Activated T-cell treated with anti-CD3 and anti-CD28 coated beads, Interleukin-2, amount 50 U/mL, for 4 hours (primary cell): ENCODE measurements around the gene BAIAP2L2. TPM values are rescaled to one million over a fixed set of nuclear protein-coding genes. Genes with fewer than 3 reads are reported as not detected.
A peak's percentile ranks its signal among the peaks of the same experiment; 100 is the strongest.

Experiments
- ATAC-seq, 2 donors: fragments of 200-7000 bp; cut with Tn5 transposase; one replicate each; pipeline ENCODE4 v1.10.0; 2021
- DNase-seq: peaks from one replicate; pipeline ENCODE4 v3.0.0-alpha.2; 2020
- H3K27me3 Mint-ChIP-seq: one replicate; pipeline ENCODE4 v1.8.0; 2021; ENCODE audit warnings: low read depth, mixed read lengths
- H3K36me3 Mint-ChIP-seq: one replicate; pipeline ENCODE4 v1.8.0; 2022; ENCODE audit warnings: mixed read lengths; ENCODE audit not compliant: insufficient read depth
- H3K4me1 Mint-ChIP-seq: one replicate; pipeline ENCODE4 v1.8.0; 2021; ENCODE audit warnings: low read depth, mixed read lengths
- H3K4me3 Mint-ChIP-seq: one replicate; pipeline ENCODE4 v1.8.0; 2021; ENCODE audit warnings: mild to moderate bottlenecking, moderate library complexity, mixed read lengths
- H3K9me3 Mint-ChIP-seq: one replicate; pipeline ENCODE4 v1.8.0; 2021; ENCODE audit warnings: mixed read lengths
- total RNA-seq, 3 donors: library from RNA; stranded (reverse); gene quantifications; one replicate each; pipeline ENCODE4 v1.2.1, GENCODE V29; 2021

Gene BAIAP2L2
- total RNA-seq, 3 donors from 2014 or later: 0.32 to 0.43 (median 0.38) TPM

GRCh38 chr22:38062791-38063190 is 47.7 kb downstream of the BAIAP2L2 start:
- H3K9me3 Mint-ChIP-seq: no peaks in the 10 kb centered on the region
- no peak overlapping the region for H3K4me3 Mint-ChIP-seq
- peaks cover 8% of the 10 kb centered on the region for H3K4me1 Mint-ChIP-seq
- DNase-seq (no peak), ATAC-seq (no peak)
- peaks cover 30% of the 10 kb centered on the region for H3K36me3 Mint-ChIP-seq
- no peaks in the 10 kb centered on the region for H3K27me3 Mint-ChIP-seq

- Mint-ChIP-seq H3K4me1 (peaks cover 19% of the 10 kb centered on the region), H3K9me3 (no peaks in the 10 kb centered on the region), H3K4me3 (peak within 1 kb of the TSS; percentile 96), H3K36me3 (peaks cover 7% of the 10 kb centered on the region), H3K27me3 (no peaks in the 10 kb centered on the region)
- ATAC-seq (peak; percentile 85 to 89), DNase-seq (peak; percentile 69)
These were observed 53.3 kb downstream of the BAIAP2L2 start, which contains the start of gene PICK1 for GRCh38 chr22:38056969-38057891. Gene PICK1 (plus strand): TSS chr22:38057404. CDS start chr22:38057810, 406 bp downstream.

GRCh38 chr22:38051900-38052862 is 58.3 kb downstream of the BAIAP2L2 start:
- peaks cover 9% of the 10 kb centered on the region for H3K4me1 Mint-ChIP-seq
- ATAC-seq: peak; percentile 82 to 86
- H3K4me3 Mint-ChIP-seq: no peak overlapping the region
- no peaks in the 10 kb centered on the region for H3K27me3 Mint-ChIP-seq
- no peaks in the 10 kb centered on the region for H3K36me3 Mint-ChIP-seq
- H3K9me3 Mint-ChIP-seq: no peaks in the 10 kb centered on the region
- DNase-seq: peak; percentile 74

- H3K9me3 Mint-ChIP-seq: no peaks in the 10 kb centered on the region
- ATAC-seq: no peak
- H3K4me1 Mint-ChIP-seq: peaks cover 3% of the 10 kb centered on the region
- DNase-seq: no peak
- no peaks in the 10 kb centered on the region for H3K27me3 Mint-ChIP-seq
- H3K36me3 Mint-ChIP-seq: no peaks in the 10 kb centered on the region
- no peak overlapping the region for H3K4me3 Mint-ChIP-seq
These were observed 59.2 kb downstream of the BAIAP2L2 start for GRCh38 chr22:38051261-38051660.

- Mint-ChIP-seq H3K9me3 (no peaks in the 10 kb centered on the region), H3K4me3 (no peak overlapping the region), H3K36me3 (no peaks in the 10 kb centered on the region), H3K27me3 (peaks cover 3% of the 10 kb centered on the region), H3K4me1 (peaks cover 3% of the 10 kb centered on the region)
- ATAC-seq (no peak), DNase-seq (no peak)
These were observed 59.8 kb downstream of the BAIAP2L2 start for GRCh38 chr22:38050720-38051119.

GRCh38 chr22:38049812-38050619 is 60.5 kb downstream of the BAIAP2L2 start:
- ATAC-seq (no peak), DNase-seq (no peak)
- Mint-ChIP-seq H3K36me3 (no peaks in the 10 kb centered on the region), H3K27me3 (peaks cover 4% of the 10 kb centered on the region), H3K9me3 (no peaks in the 10 kb centered on the region), H3K4me3 (no peak overlapping the region), H3K4me1 (peaks cover 3% of the 10 kb centered on the region)

- H3K9me3 Mint-ChIP-seq: no peaks in the 10 kb centered on the region
- no peak for DNase-seq
These were observed 64.3 kb downstream of the BAIAP2L2 start for GRCh38 chr22:38046070-38046748.

GRCh38 chr22:38043151-38044039 is 67.1 kb downstream of the BAIAP2L2 start:
- Mint-ChIP-seq H3K4me3 (no peak overlapping the region), H3K9me3 (no peaks in the 10 kb centered on the region), H3K27me3 (peaks cover 5% of the 10 kb centered on the region), H3K4me1 (no peaks in the 10 kb centered on the region), H3K36me3 (no peaks in the 10 kb centered on the region)
- DNase-seq (no peak), ATAC-seq (no peak)

More at GRCh38 chr22:38046070-38046748, 64.3 kb downstream of the BAIAP2L2 start:
- Mint-ChIP-seq H3K4me1 (no peaks in the 10 kb centered on the region), H3K27me3 (peaks cover 4% of the 10 kb centered on the region), H3K36me3 (no peaks in the 10 kb centered on the region), H3K4me3 (no peak overlapping the region)
- ATAC-seq: no peak

GRCh38 chr22:38042488-38042790 is 68.0 kb downstream of the BAIAP2L2 start:
- DNase-seq (no peak), ATAC-seq (no peak)
- Mint-ChIP-seq H3K4me1 (no peaks in the 10 kb centered on the region), H3K9me3 (no peaks in the 10 kb centered on the region), H3K4me3 (no peak overlapping the region), H3K36me3 (no peaks in the 10 kb centered on the region), H3K27me3 (peaks cover 5% of the 10 kb centered on the region)

- peaks cover 5% of the 10 kb centered on the region for H3K27me3 Mint-ChIP-seq
- H3K4me1 Mint-ChIP-seq: no peaks in the 10 kb centered on the region
- ATAC-seq: no peak
- DNase-seq: no peak
- H3K9me3 Mint-ChIP-seq: no peaks in the 10 kb centered on the region
- H3K4me3 Mint-ChIP-seq: no peak overlapping the region
- no peaks in the 10 kb centered on the region for H3K36me3 Mint-ChIP-seq
These were observed 68.6 kb downstream of the BAIAP2L2 start for GRCh38 chr22:38041760-38042487.

GRCh38 chr22:38040953-38041759 is 69.3 kb downstream of the BAIAP2L2 start:
- Mint-ChIP-seq H3K27me3 (peaks cover 5% of the 10 kb centered on the region), H3K9me3 (no peaks in the 10 kb centered on the region), H3K4me3 (no peak overlapping the region)

More at GRCh38 chr22:38040953-38041759, 69.3 kb downstream of the BAIAP2L2 start:
- Mint-ChIP-seq H3K4me1 (no peaks in the 10 kb centered on the region), H3K36me3 (no peaks in the 10 kb centered on the region)
- ATAC-seq (no peak), DNase-seq (no peak)
